ENCODE measurements around the gene CRYZL1.

CRYZL1 gene

DNA sequence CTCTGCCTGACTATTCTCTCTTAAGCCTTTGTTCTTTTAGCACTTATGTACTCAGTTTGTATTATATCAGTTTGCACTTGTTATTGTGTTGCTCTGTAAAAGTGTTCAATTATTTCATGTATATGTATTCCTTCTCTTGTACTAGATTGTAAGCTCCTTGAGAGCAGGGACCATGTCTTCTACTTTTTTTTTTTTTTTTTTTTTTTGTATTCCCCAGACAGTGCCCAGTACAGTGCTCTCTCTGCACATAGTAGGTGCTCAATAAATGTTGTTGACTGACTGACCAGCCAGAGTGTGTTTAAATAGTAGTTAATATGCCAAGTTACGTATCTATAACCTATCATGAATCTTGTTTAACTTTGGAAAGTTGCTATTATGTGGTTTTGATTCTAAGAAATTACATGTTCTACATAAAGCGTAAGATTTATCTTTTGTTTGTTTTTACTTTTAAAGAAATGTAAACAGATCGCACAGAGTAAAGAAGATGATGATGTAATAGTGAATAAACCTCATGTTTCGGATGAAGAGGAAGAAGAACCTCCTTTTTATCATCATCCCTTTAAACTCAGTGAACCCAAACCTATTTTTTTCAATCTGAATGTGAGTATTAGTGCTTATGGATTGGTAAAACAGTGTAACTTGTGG is 82.6 kb downstream of the CRYZL1 start:
- no peak overlapping the region for H3K27ac ChIP-seq
- no peaks in the 10 kb centered on the region for H3K9me3 ChIP-seq
- H3K36me3 ChIP-seq = peaks cover 93% of the 10 kb centered on the region
- TF ChIP-seq, protein P1, sequence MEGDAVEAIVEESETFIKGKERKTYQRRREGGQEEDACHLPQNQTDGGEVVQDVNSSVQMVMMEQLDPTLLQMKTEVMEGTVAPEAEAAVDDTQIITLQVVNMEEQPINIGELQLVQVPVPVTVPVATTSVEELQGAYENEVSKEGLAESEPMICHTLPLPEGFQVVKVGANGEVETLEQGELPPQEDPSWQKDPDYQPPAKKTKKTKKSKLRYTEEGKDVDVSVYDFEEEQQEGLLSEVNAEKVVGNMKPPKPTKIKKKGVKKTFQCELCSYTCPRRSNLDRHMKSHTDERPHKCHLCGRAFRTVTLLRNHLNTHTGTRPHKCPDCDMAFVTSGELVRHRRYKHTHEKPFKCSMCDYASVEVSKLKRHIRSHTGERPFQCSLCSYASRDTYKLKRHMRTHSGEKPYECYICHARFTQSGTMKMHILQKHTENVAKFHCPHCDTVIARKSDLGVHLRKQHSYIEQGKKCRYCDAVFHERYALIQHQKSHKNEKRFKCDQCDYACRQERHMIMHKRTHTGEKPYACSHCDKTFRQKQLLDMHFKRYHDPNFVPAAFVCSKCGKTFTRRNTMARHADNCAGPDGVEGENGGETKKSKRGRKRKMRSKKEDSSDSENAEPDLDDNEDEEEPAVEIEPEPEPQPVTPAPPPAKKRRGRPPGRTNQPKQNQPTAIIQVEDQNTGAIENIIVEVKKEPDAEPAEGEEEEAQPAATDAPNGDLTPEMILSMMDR (IDR thresholded peaks at IDR 0.05) = no peak
- H3K27me3 ChIP-seq = no peaks in the 10 kb centered on the region
- no peaks in the 10 kb centered on the region for H3K4me1 ChIP-seq (ENCODE audit: control insufficient read depth in 1 of 2, insufficient read depth in 1 of 2, low read depth in 1 of 2, low read length in 1 of 2)
- H3K4me3 ChIP-seq (ENCODE audit: low read depth in 1 of 2, low read length in 1 of 2) = no peak overlapping the region

DNA sequence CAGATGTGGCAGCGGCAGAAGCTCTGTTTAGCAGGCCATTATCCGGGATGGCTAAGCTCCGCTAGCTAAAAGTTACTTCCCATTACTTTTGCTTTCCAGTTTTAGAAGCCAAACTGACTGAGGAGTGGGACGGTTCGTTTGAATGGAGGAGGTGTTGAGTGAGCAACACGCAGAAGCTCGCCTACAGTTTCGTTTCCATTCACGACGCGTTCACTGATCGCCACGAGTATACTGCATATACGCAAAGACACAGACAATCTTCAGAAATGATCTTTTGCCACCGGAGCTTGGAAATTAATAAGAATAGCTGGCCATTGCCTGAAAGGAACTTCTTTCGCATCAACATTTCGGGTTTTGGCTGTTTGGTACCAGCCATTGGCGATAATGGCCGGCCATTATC is 84.1 kb downstream of the CRYZL1 start:
- Histone ChIP-seq H3K27me3 (no peaks in the 10 kb centered on the region), H3K4me1 (ENCODE audit: control insufficient read depth in 1 of 2, insufficient read depth in 1 of 2, low read depth in 1 of 2, low read length in 1 of 2) (no peaks in the 10 kb centered on the region), H3K27ac (no peak overlapping the region), H3K9me3 (no peaks in the 10 kb centered on the region), H3K36me3 (peaks cover 93% of the 10 kb centered on the region), H3K4me3 (ENCODE audit: low read depth in 1 of 2, low read length in 1 of 2) (no peak overlapping the region)
- TF ChIP-seq, protein P1 (IDR thresholded peaks at IDR 0.05) = no peak

- Histone ChIP-seq H3K27ac (no peak overlapping the region), H3K4me1 (ENCODE audit: control insufficient read depth in 1 of 2, insufficient read depth in 1 of 2, low read depth in 1 of 2, low read length in 1 of 2) (no peaks in the 10 kb centered on the region), H3K4me3 (ENCODE audit: low read depth in 1 of 2, low read length in 1 of 2) (no peak overlapping the region), H3K27me3 (no peaks in the 10 kb centered on the region), H3K36me3 (peaks cover 93% of the 10 kb centered on the region), H3K9me3 (no peaks in the 10 kb centered on the region)
- TF ChIP-seq, protein P1 (IDR thresholded peaks at IDR 0.05) = no peak
These were observed 86.6 kb downstream of the CRYZL1 start for GRCh38 chr21:33554982-33555344.

GRCh38 chr21:33554236-33554981 is 87.1 kb downstream of the CRYZL1 start:
- TF ChIP-seq, protein P1 (IDR thresholded peaks at IDR 0.05) = no peak
- Histone ChIP-seq H3K9me3 (no peaks in the 10 kb centered on the region), H3K27ac (no peak overlapping the region), H3K4me1 (ENCODE audit: control insufficient read depth in 1 of 2, insufficient read depth in 1 of 2, low read depth in 1 of 2, low read length in 1 of 2) (no peaks in the 10 kb centered on the region), H3K36me3 (peaks cover 93% of the 10 kb centered on the region), H3K27me3 (no peaks in the 10 kb centered on the region), H3K4me3 (ENCODE audit: low read depth in 1 of 2, low read length in 1 of 2) (no peak overlapping the region)

DNA sequence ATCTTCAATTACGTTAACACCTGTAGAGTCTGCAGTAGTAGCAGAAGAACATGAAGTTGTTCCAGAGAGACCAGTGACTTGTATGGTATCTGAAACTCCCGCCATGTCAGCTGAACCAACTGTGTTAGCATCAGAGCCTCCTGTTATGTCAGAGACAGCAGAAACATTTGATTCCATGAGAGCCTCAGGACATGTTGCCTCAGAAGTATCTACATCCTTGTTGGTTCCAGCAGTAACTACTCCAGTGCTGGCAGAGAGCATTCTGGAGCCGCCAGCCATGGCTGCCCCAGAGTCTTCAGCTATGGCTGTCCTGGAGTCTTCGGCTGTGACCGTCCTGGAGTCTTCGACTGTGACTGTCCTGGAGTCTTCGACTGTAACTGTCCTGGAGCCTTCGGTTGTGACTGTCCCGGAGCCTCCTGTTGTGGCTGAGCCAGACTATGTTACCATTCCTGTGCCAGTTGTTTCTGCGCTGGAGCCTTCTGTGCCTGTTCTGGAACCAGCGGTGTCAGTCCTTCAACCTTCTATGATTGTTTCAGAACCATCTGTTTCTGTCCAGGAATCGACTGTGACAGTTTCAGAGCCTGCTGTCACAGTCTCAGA is 88.4 kb downstream of the CRYZL1 start:
- Histone ChIP-seq H3K4me1 (ENCODE audit: control insufficient read depth in 1 of 2, insufficient read depth in 1 of 2, low read depth in 1 of 2, low read length in 1 of 2) (no peaks in the 10 kb centered on the region), H3K9me3 (no peaks in the 10 kb centered on the region), H3K27ac (peak overlapping the region; percentile 15), H3K27me3 (no peaks in the 10 kb centered on the region), H3K36me3 (peaks cover 93% of the 10 kb centered on the region), H3K4me3 (ENCODE audit: low read depth in 1 of 2, low read length in 1 of 2) (no peak overlapping the region)
- TF ChIP-seq, protein P1 (IDR thresholded peaks at IDR 0.05) = no peak
